Measurements from ENCODE around the gene SLC17A4.

GRCh38 chr6:25830458-25830857 is 75.9 kb downstream of the SLC17A4 start:
- no peak for TF ChIP-seq POLR2A (IDR thresholded peaks at IDR 0.05; ENCODE audit: low read depth)
- no peak for TF ChIP-seq CTCF (IDR thresholded peaks at IDR 0.05)

Measured in esophagus muscularis mucosa (tissue), 3 donors.